Measurements from ENCODE around the gene GRM1.

DNA sequence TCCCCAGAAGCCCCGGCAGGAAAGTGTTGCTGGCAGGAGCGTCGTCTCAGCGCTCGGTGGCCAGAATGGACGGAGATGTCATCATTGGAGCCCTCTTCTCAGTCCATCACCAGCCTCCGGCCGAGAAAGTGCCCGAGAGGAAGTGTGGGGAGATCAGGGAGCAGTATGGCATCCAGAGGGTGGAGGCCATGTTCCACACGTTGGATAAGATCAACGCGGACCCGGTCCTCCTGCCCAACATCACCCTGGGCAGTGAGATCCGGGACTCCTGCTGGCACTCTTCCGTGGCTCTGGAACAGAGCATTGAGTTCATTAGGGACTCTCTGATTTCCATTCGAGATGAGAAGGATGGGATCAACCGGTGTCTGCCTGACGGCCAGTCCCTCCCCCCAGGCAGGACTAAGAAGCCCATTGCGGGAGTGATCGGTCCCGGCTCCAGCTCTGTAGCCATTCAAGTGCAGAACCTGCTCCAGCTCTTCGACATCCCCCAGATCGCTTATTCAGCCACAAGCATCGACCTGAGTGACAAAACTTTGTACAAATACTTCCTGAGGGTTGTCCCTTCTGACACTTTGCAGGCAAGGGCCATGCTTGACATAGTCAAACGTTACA lies 817 bp downstream of the GRM1 start:
- TF ChIP-seq CTCF (IDR thresholded peaks at IDR 0.05; ENCODE audit: low read depth, low read length), result no peak
- no peak for TF ChIP-seq EZH2phosphoT487 (IDR thresholded peaks at IDR 0.05; ENCODE audit: low read depth)

Data from OCI-LY3 (cell line).